K562 (cell line): ENCODE data around the gene KARS1.

Experiments used
- CTCF ChIP-seq, 3 experiments: IDR thresholded peaks in 2 of 3; conservative IDR thresholded peaks in 1 of 3; 2 replicates each; pipeline ENCODE4 v1.5.1; 2011 to 2012; ENCODE audit warnings: low read length in 3 of 3, mild to moderate bottlenecking in 3 of 3, control low read depth in 2 of 3, improper control_type of control experiment in 1 of 3, inconsistent platforms in 1 of 3, low read depth in 1 of 3, mixed read lengths in 1 of 3, moderate library complexity in 1 of 3; ENCODE audit not compliant: insufficient read depth in 2 of 3
- HDAC6 ChIP-seq: IDR thresholded peaks from 2 replicates; pipeline ENCODE4 v1.6.1; 2012; ENCODE audit warnings: low read depth, mild to moderate bottlenecking, control low read depth, inconsistent platforms, low read length, moderate library complexity
- JUND ChIP-seq, 2 experiments: IDR thresholded peaks; 2 replicates in 1 of 2; 3 replicates in 1 of 2; pipeline ENCODE4 v1.6.1; 2011; ENCODE audit warnings: borderline replicate concordance in 2 of 2, low read depth in 2 of 2, low read length in 2 of 2, improper control_type of control experiment in 1 of 2, missing biosample characterization in 1 of 2, missing genetic modification characterization in 1 of 2, missing genetic modification reagents in 1 of 2
- NKRF ChIP-seq: fragments of 450-650 bp; IDR thresholded peaks from 2 replicates; pipeline ENCODE4 v1.6.1; 2016; ENCODE audit warnings: borderline replicate concordance
- POLR2AphosphoS2 ChIP-seq: IDR thresholded peaks from 2 replicates; pipeline ENCODE4 v1.6.1; 2012; ENCODE audit warnings: low read length, improper control_type of control experiment
- POLR2AphosphoS5 ChIP-seq: IDR thresholded peaks from 2 replicates; pipeline ENCODE4 v1.6.1; 2011; ENCODE audit warnings: mild to moderate bottlenecking, low read depth, low read length, moderate library complexity; ENCODE audit not compliant: control insufficient read depth, insufficient read depth
- TAF1 ChIP-seq: IDR thresholded peaks from 2 replicates; pipeline ENCODE4 v1.6.1; 2011; ENCODE audit warnings: mild to moderate bottlenecking, low read length, moderate library complexity; ENCODE audit not compliant: insufficient read depth, control insufficient read depth, severe bottlenecking; ENCODE audit errors: extremely low read depth
- TCF3 ChIP-seq: sonication (generic); formaldehyde crosslinking; IDR thresholded peaks from 2 replicates; pipeline ENCODE4 v1.4.0; 2020; ENCODE audit warnings: mild to moderate bottlenecking, missing genetic modification reagents
- ZBTB26 ChIP-seq: fragments of 450-650 bp; formaldehyde crosslinking; IDR thresholded peaks from 2 replicates; pipeline ENCODE4 v1.4.0; 2022; ENCODE audit warnings: missing genetic modification characterization

- TF ChIP-seq HDAC6 (no peak), CTCF (IDR thresholded peaks at IDR 0.05 in 2 of 3, conservative IDR thresholded peaks at IDR 0.05 in 1 of 3; ENCODE audit: insufficient read depth in 2 of 3, low read depth in 1 of 3, low read length in 3 of 3) (no peak), JUND (IDR thresholded peaks at IDR 0.05; ENCODE audit: borderline replicate concordance, low read depth, low read length) (no peak), JUND (tag; IDR thresholded peaks at IDR 0.05; ENCODE audit: borderline replicate concordance, low read depth, low read length) (no peak), POLR2AphosphoS2 (no peak), NKRF (no peak), ZBTB26 (CRISPR knock-in tag) (no peak), TCF3 (CRISPR knock-in tag) (no peak), POLR2AphosphoS5 (no peak), TAF1 (no peak)
Observed at GRCh38 chr16:75679366-75679765, 31.9 kb upstream of the KARS1 start.
